Cardiac septum (tissue), 1 donor: ENCODE results near the gene GTPBP6. TPM values are rescaled to one million over a fixed set of nuclear protein-coding genes. Genes with fewer than 3 reads are reported as not detected.
"Not testable (repeated sequence)": the region's sequence is repeated elsewhere in the genome, so short reads cannot be mapped to it uniquely, and the experiment has no call there.

Experiments
- DNase-seq: peaks from one replicate; pipeline ENCODE4 v3.0.0-alpha.2; 2020; ENCODE audit warnings: low spot score
- intact Hi-C: fragments of 100-400 bp; cut with DNase I; formaldehyde crosslinking; loops from one replicate; pipeline ENCODE4 v1.14.0; 2022
- total RNA-seq: library from RNA; stranded (reverse); fragmentation: NEBNext Ultra II Directional; extraction: Animal tissue kit (Norgen Biotek cat#: 25700); gene quantifications from one replicate; pipeline ENCODE4 v1.2.1, GENCODE V29; 2021
- donor health status: DM: no; HTN: no; CAD: no.

The GTPBP6 gene
- total RNA-seq, 1 donor from 2014 or later: 35.3 TPM

- intact Hi-C loops, DNase-seq: not testable (repeated sequence)
Observed at GRCh38 chrX:305781-306613, 12.6 kb downstream of the GTPBP6 start.

GRCh38 chrX:302975-303374 lies 15.6 kb downstream of the GTPBP6 start:
- DNase-seq: no peak
- intact Hi-C loops: no loop called here

- intact Hi-C loops: no loop called here
- no peak for DNase-seq
Observed at GRCh38 chrX:300334-300733, 18.3 kb downstream of the GTPBP6 start.

- DNase-seq: no peak
- intact Hi-C loops: no loop called here
Observed at GRCh38 chrX:298993-299392, 19.6 kb downstream of the GTPBP6 start.

GRCh38 chrX:295136-295535 lies 23.5 kb downstream of the GTPBP6 start:
- intact Hi-C loops: no loop called here
- DNase-seq: no peak

- intact Hi-C loops: no loop called here
- peak; percentile 69 for DNase-seq
Observed at GRCh38 chrX:292900-293897, 25.4 kb downstream of the GTPBP6 start.

- intact Hi-C loops: no loop called here
- DNase-seq: peak; percentile 67
Observed at GRCh38 chrX:291411-291901, 27.1 kb downstream of the GTPBP6 start.

- intact Hi-C loops: no loop called here
- peak; percentile 49 for DNase-seq
Observed at GRCh38 chrX:290476-291166, 28.0 kb downstream of the GTPBP6 start.

GRCh38 chrX:288561-288991 lies 30.0 kb downstream of the GTPBP6 start:
- intact Hi-C loops: no loop called here
- DNase-seq: peak; percentile 67

GRCh38 chrX:287670-288069 lies 30.9 kb downstream of the GTPBP6 start:
- DNase-seq: no peak
- intact Hi-C loops: no loop called here

GRCh38 chrX:285076-285677 lies 33.4 kb downstream of the GTPBP6 start:
- intact Hi-C loops: no loop called here
- DNase-seq: no peak

- intact Hi-C loops: loop anchor here (5.0 kb wide), 1 partner anchor 104 kb away; the partner anchor contains the start of gene PPP2R3B
- peak; percentile 93 for DNase-seq
Observed at GRCh38 chrX:283115-283845, 35.3 kb downstream of the GTPBP6 start.

- DNase-seq: not testable (repeated sequence)
- intact Hi-C loops: loop anchor here (5.0 kb wide), 1 partner anchor 105 kb away; the partner anchor contains the start of gene PPP2R3B
Observed at GRCh38 chrX:282000-282681, 36.5 kb downstream of the GTPBP6 start.

- intact Hi-C loops: loop anchor here (5.0 kb wide), 1 partner anchor 106 kb away; the partner anchor contains the start of gene PPP2R3B
- peak; percentile 66 for DNase-seq
Observed at GRCh38 chrX:281166-281999, 37.2 kb downstream of the GTPBP6 start, which contains the start of gene PLCXD1. Gene PLCXD1 (plus strand): TSS chrX:281381. CDS start chrX:284188, 2,807 bp downstream.

GRCh38 chrX:280722-281121 lies 37.9 kb downstream of the GTPBP6 start:
- intact Hi-C loops: loop anchor here (5.0 kb wide), 1 partner anchor 107 kb away; the partner anchor contains the start of gene PPP2R3B
- not testable (repeated sequence) for DNase-seq

GRCh38 chrX:279757-280604 lies 38.6 kb downstream of the GTPBP6 start:
- intact Hi-C loops: loop anchor here (5.0 kb wide), 1 partner anchor 107 kb away; the partner anchor contains the start of gene PPP2R3B
- DNase-seq: peak; percentile 64
